Cardiac fibroblast (primary cell): ENCODE data around the gene DMAC1.

Source experiments
- DNase-seq, 2 donors: peaks; one replicate each; pipeline versions ENCODE4 v3.0.0 to v3.0.0-alpha.2; 2010; ENCODE audit warnings: low read depth in 2 of 2
- H3K4me3 ChIP-seq, 2 donors: replicated peaks in 1 of 2; 1 replicate in 1 of 2; 2 replicates in 1 of 2; pipeline ENCODE4 v1.5.1; 2011; ENCODE audit warnings: low read depth in 2 of 2, low read length in 2 of 2, mild to moderate bottlenecking in 2 of 2, moderate library complexity in 1 of 2
- TF ChIP-seq, protein P1 (sequence below): IDR thresholded peaks from one replicate; pipeline ENCODE4 v1.5.1; 2011; ENCODE audit warnings: low read depth, mild to moderate bottlenecking, low read length, inconsistent platforms

DMAC1 gene

DNA sequence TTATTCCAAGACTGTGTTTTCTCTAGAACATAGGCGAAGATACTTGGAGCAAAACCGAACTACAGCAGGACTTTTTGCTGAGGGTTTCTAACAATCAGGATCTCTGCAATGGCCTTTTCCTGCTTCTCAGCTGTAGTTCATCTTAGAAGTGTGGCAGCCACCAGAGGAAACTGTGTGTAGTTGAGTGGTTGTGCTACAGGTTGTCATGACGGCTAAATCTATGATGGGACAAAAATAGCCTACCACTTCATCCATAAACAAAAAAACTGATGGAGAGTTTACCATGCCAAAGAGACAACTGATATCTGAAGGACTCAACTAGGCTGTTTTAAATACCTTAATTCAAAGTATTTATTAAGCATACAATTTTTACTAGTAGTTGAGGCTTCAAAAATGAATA lies 28.2 kb upstream of the DMAC1 start:
- TF ChIP-seq, protein P1, sequence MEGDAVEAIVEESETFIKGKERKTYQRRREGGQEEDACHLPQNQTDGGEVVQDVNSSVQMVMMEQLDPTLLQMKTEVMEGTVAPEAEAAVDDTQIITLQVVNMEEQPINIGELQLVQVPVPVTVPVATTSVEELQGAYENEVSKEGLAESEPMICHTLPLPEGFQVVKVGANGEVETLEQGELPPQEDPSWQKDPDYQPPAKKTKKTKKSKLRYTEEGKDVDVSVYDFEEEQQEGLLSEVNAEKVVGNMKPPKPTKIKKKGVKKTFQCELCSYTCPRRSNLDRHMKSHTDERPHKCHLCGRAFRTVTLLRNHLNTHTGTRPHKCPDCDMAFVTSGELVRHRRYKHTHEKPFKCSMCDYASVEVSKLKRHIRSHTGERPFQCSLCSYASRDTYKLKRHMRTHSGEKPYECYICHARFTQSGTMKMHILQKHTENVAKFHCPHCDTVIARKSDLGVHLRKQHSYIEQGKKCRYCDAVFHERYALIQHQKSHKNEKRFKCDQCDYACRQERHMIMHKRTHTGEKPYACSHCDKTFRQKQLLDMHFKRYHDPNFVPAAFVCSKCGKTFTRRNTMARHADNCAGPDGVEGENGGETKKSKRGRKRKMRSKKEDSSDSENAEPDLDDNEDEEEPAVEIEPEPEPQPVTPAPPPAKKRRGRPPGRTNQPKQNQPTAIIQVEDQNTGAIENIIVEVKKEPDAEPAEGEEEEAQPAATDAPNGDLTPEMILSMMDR, result no peak

DNA sequence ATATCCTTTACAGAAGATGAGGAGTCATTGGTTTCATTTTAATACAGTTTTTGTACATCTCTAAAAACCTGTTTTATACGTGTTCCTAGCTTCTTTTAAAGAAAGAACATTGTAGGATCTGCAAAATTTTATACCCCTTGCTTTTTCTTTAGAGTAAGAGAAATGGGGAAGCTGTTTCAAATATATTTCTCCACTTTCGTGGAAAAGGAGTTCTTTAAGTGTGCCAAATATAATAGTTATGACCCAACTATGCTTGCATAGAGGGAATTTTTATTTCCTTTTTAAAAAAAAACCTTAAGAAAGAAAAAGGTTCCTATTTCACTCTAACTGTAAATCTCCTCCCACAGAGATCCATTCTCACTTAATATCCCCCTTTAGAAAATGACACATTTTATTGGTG lies 27.5 kb upstream of the DMAC1 start:
- TF ChIP-seq, protein P1, result no peak
- H3K4me3 ChIP-seq, result no peak overlapping the region
- DNase-seq, result no peak

More for the DNA sequence above, 28.2 kb upstream of the DMAC1 start:
- H3K4me3 ChIP-seq, result no peak overlapping the region
- DNase-seq, result no peak

GRCh38 chr9:7823651-7824050 lies 24.1 kb upstream of the DMAC1 start:
- no peak overlapping the region for H3K4me3 ChIP-seq
- no peak for DNase-seq
- TF ChIP-seq, protein P1, result no peak

DNA sequence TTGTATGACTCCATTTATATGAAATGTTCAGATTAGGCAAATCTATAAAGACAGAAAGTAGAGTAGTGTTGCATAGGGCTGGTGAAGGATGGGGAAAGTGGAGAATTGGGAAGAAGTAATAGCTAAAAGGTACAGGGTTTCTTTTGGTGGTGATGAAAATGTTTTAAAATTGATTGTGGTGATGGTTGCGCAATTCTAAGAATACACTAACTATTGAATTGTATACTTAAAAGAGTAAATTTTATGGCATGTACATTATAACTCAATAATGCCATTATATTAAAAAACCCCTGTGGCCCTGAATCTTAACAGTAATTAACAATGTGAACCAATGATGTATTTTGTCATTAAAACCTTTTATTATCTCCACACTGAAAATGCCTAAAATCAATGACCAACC lies 20.4 kb upstream of the DMAC1 start:
- H3K4me3 ChIP-seq, result no peak overlapping the region
- no peak for DNase-seq
- TF ChIP-seq, protein P1, result no peak

- DNase-seq, result no peak
- TF ChIP-seq, protein P1, result no peak
- H3K4me3 ChIP-seq, result no peak overlapping the region
These were observed 16.4 kb upstream of the DMAC1 start for GRCh38 chr9:7816021-7816420.

- H3K4me3 ChIP-seq, result no peak overlapping the region
- TF ChIP-seq, protein P1, result no peak
- DNase-seq, result no peak
These were observed 13.5 kb upstream of the DMAC1 start for GRCh38 chr9:7813030-7813429.

GRCh38 chr9:7811677-7812076 lies 12.1 kb upstream of the DMAC1 start:
- no peak overlapping the region for H3K4me3 ChIP-seq
- TF ChIP-seq, protein P1, result no peak
- DNase-seq, result no peak
